OCI-LY3 (cell line): ENCODE results near the gene CSPG4.

Source experiments
- EZH2phosphoT487 ChIP-seq: fragments of 200-600 bp; shearing (Covaris generic); IDR thresholded peaks from 2 replicates; pipeline ENCODE4 v1.6.1; 2018; ENCODE audit warnings: antibody characterized with exemption, mixed run types, low read depth
- TF ChIP-seq, protein P1 (sequence below): fragments of 200-600, 300-600 bp; sonication (generic); IDR thresholded peaks from 2 replicates; pipeline ENCODE4 v1.5.1; 2014; ENCODE audit warnings: antibody characterized with exemption, low read length, low read depth

DNA sequence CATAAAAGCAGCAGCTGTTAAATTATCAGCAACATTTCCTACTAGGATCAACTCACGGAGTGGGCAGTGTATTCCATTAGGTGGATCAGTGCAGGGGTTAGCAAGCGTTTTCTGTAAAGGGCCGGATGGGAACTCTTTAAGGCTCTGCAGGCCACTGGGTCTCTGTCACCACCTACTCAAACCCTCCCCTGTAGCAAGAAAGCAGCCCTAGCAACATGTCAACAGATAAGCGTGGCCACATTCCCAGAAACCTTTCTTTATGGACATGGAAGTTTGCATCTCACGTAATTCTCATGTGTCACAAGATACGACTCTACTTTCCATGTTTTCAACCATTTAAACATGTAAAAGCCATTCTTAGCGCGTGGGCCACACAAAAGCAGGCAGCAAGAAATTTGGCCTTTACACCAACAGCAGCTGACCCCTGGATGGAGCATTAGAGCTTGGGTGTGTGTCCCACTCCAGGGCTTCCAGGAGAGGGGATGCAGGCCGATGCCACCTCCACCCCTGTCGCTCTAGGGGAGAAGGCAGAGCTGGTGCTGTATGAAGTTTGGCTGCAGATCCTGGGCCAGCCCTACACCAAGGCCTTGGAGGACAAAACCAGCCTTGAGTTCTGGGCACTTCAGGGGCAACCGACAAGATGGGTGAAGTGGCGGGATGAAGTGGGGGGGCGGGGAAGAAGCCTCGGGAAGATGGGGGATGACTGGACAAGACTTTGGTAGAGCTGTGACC lies 48.2 kb upstream of the CSPG4 start:
- TF ChIP-seq, protein P1, sequence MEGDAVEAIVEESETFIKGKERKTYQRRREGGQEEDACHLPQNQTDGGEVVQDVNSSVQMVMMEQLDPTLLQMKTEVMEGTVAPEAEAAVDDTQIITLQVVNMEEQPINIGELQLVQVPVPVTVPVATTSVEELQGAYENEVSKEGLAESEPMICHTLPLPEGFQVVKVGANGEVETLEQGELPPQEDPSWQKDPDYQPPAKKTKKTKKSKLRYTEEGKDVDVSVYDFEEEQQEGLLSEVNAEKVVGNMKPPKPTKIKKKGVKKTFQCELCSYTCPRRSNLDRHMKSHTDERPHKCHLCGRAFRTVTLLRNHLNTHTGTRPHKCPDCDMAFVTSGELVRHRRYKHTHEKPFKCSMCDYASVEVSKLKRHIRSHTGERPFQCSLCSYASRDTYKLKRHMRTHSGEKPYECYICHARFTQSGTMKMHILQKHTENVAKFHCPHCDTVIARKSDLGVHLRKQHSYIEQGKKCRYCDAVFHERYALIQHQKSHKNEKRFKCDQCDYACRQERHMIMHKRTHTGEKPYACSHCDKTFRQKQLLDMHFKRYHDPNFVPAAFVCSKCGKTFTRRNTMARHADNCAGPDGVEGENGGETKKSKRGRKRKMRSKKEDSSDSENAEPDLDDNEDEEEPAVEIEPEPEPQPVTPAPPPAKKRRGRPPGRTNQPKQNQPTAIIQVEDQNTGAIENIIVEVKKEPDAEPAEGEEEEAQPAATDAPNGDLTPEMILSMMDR: no peak
- TF ChIP-seq EZH2phosphoT487: no peak
